Measurements from ENCODE around the gene OVOL1. TPM values are rescaled to one million over a fixed set of nuclear protein-coding genes. Genes with fewer than 3 reads are reported as not detected.

OVOL1 gene
- polyA plus RNA-seq, 2 donors: 38.2 to 49.9 TPM

Other genes with a start within 250 kb of the OVOL1 start
- gene LTBP3, start 228.7 kb upstream of the OVOL1 start, polyA plus RNA-seq: 10 to 100 TPM; 32.8 to 36.4 TPM
- 10 to 100 TPM; 38.9 to 52.1 TPM for gene ZNRD2, start 216.6 kb upstream of the OVOL1 start, polyA plus RNA-seq
- gene FAM89B, start 214.5 kb upstream of the OVOL1 start, polyA plus RNA-seq: 10 to 100 TPM; 27.9 to 36.5 TPM
- gene EHBP1L1, start 211.0 kb upstream of the OVOL1 start, polyA plus RNA-seq: 10 to 100 TPM; 54.4 to 61.6 TPM
- 10 to 100 TPM; 18.4 to 19.8 TPM for gene KCNK7, start 191.3 kb upstream of the OVOL1 start, polyA plus RNA-seq
- 10 to 100 TPM; 25.7 to 35.2 TPM for gene MAP3K11, start 172.8 kb upstream of the OVOL1 start, polyA plus RNA-seq
- 10 to 100 TPM; 15.0 to 16.1 TPM for gene PCNX3, start 171.3 kb upstream of the OVOL1 start, polyA plus RNA-seq
- gene SIPA1, start 149.0 kb upstream of the OVOL1 start, polyA plus RNA-seq: 10 to 100 TPM; 22.8 to 32.5 TPM
- gene RELA, start 124.1 kb upstream of the OVOL1 start, polyA plus RNA-seq: 10 to 100 TPM; 39.6 to 40.0 TPM
- 10 to 100 TPM; 55.6 to 60.3 TPM for gene KAT5, start 74.8 kb upstream of the OVOL1 start, polyA plus RNA-seq
- 10 to 100 TPM; 26.3 to 41.8 TPM for gene RNASEH2C, start 66.3 kb upstream of the OVOL1 start, polyA plus RNA-seq
- 10 to 100 TPM; 10.1 to 10.9 TPM for gene AP5B1, start 6.1 kb upstream of the OVOL1 start, polyA plus RNA-seq
- gene SNX32, start 46.9 kb downstream of the OVOL1 start, polyA plus RNA-seq: under 1 TPM; 0.15 to 0.47 TPM
- gene CFL1, start 71.1 kb downstream of the OVOL1 start, polyA plus RNA-seq: 100 to 1,000 TPM; 361 to 694 TPM
- 10 to 100 TPM; 32.1 to 48.0 TPM for gene MUS81, start 73.4 kb downstream of the OVOL1 start, polyA plus RNA-seq
- 10 to 100 TPM in 1 of 2 donors, 1 to 10 TPM in 1; 9.2 to 13.1 TPM for gene EFEMP2, start 85.7 kb downstream of the OVOL1 start, polyA plus RNA-seq
- gene CTSW, start 92.8 kb downstream of the OVOL1 start, polyA plus RNA-seq: 1 to 10 TPM; 1.3 to 1.7 TPM
- 10 to 100 TPM; 20.7 to 38.1 TPM for gene FIBP, start 101.4 kb downstream of the OVOL1 start, polyA plus RNA-seq
- 10 to 100 TPM; 13.5 to 22.7 TPM for gene CCDC85B, start 103.6 kb downstream of the OVOL1 start, polyA plus RNA-seq
- gene FOSL1, start 113.3 kb downstream of the OVOL1 start, polyA plus RNA-seq: 10 to 100 TPM; 26.7 to 39.6 TPM
- 10 to 100 TPM; 21.8 to 27.6 TPM for gene C11orf68, start 132.0 kb downstream of the OVOL1 start, polyA plus RNA-seq
- 100 to 1,000 TPM in 1 of 2 donors, 10 to 100 TPM in 1; 89.6 to 103 TPM for gene DRAP1, start 132.4 kb downstream of the OVOL1 start, polyA plus RNA-seq
- not detected for gene TSGA10IP, start 158.4 kb downstream of the OVOL1 start, polyA plus RNA-seq
- 10 to 100 TPM; 33.9 to 77.1 TPM for gene SART1, start 174.7 kb downstream of the OVOL1 start, polyA plus RNA-seq
- gene EIF1AD, start 215.1 kb downstream of the OVOL1 start, polyA plus RNA-seq: 10 to 100 TPM; 13.6 to 17.8 TPM
- 100 to 1,000 TPM; 142 to 246 TPM for gene BANF1, start 215.4 kb downstream of the OVOL1 start, polyA plus RNA-seq
- gene CST6, start 224.9 kb downstream of the OVOL1 start, polyA plus RNA-seq: 10 to 100 TPM; 36.1 to 66.5 TPM
- gene CATSPER1, start 239.4 kb downstream of the OVOL1 start, polyA plus RNA-seq: under 1 TPM; 0.05 to 0.06 TPM

Data from esophagus (tissue), 2 donors.